GM19324 (cell line): ENCODE measurements around the gene UGT1A1.
"Not testable (repeated sequence)": the region's sequence is repeated elsewhere in the genome, so short reads cannot be mapped to it uniquely, and the experiment has no call there.

Experiments
- ATAC-seq: cut with Tn5 transposase; IDR thresholded peaks from one replicate; pipeline ENCODE4 v1.9.1; 2021; ENCODE audit warnings: mild to moderate bottlenecking, moderate library complexity; ENCODE audit not compliant: unreplicated experiment, low FRiP score

The UGT1A1 gene

GRCh38 chr2:233760043-233760442, at the start of gene UGT1A1:
Gene UGT1A1, plus strand, starts transcription at chr2:233760270. Its CDS starts 18 bp downstream, at chr2:233760288.
- no peak for ATAC-seq

- no peak for ATAC-seq
These were observed 48.6 kb upstream of the UGT1A1 start for GRCh38 chr2:233711312-233712008.

GRCh38 chr2:233712611-233713261, 47.3 kb upstream of the UGT1A1 start, which contains the start of gene UGT1A5:
Gene UGT1A5, plus strand, starts transcription at chr2:233712907. Its CDS starts 85 bp downstream, at chr2:233712992.
- ATAC-seq, result no peak

- ATAC-seq, result no peak
These were observed 46.8 kb upstream of the UGT1A1 start for GRCh38 chr2:233713262-233713615.

GRCh38 chr2:233714121-233714520, 45.9 kb upstream of the UGT1A1 start:
- ATAC-seq, result no peak

- ATAC-seq, result no peak
These were observed 41.5 kb upstream of the UGT1A1 start, which contains the start of gene UGT1A4 for GRCh38 chr2:233718552-233718951. Gene UGT1A4, plus strand, starts transcription at chr2:233718736. Its CDS starts 85 bp downstream, at chr2:233718821.

GRCh38 chr2:233728723-233729301, 31.3 kb upstream of the UGT1A1 start, which contains the start of gene UGT1A3:
Gene UGT1A3, plus strand, starts transcription at chr2:233729042. Its CDS starts 85 bp downstream, at chr2:233729127.
- ATAC-seq, result no peak

- not testable (repeated sequence) for ATAC-seq
These were observed 23.0 kb upstream of the UGT1A1 start for GRCh38 chr2:233736868-233737653.

- ATAC-seq, result no peak
These were observed 19.2 kb upstream of the UGT1A1 start for GRCh38 chr2:233740870-233741269.

- no peak for ATAC-seq
These were observed 16.4 kb upstream of the UGT1A1 start for GRCh38 chr2:233743464-233744259.

GRCh38 chr2:233745073-233745755, 14.9 kb upstream of the UGT1A1 start:
- no peak for ATAC-seq

GRCh38 chr2:233745838-233746237, 14.2 kb upstream of the UGT1A1 start:
- ATAC-seq, result not testable (repeated sequence)

- ATAC-seq, result no peak
These were observed 13.4 kb upstream of the UGT1A1 start for GRCh38 chr2:233746475-233747282.

- no peak for ATAC-seq
These were observed 12.9 kb upstream of the UGT1A1 start for GRCh38 chr2:233747283-233747544.

- ATAC-seq, result not testable (repeated sequence)
These were observed 9.4 kb upstream of the UGT1A1 start for GRCh38 chr2:233750689-233751088.

- not testable (repeated sequence) for ATAC-seq
These were observed 8.7 kb upstream of the UGT1A1 start for GRCh38 chr2:233751212-233752009.

GRCh38 chr2:233754872-233755611, 5.0 kb upstream of the UGT1A1 start:
- no peak for ATAC-seq
